NCI-H2227 treated with DMSO at 0.1 percent for 48 hours (cell line): ENCODE results near the gene TCF4.
"Not testable (repeated sequence)": the region's sequence is repeated elsewhere in the genome, so short reads cannot be mapped to it uniquely, and the experiment has no call there.

ENCODE experiments used
- DNase-seq: peaks from one replicate; lab custom pipeline; 2025; lab: John Stamatoyannopoulos, UW

The TCF4 gene

GRCh38 chr18:55475916-55476315 lies 112.1 kb downstream of the TCF4 start:
- no peak for DNase-seq

GRCh38 chr18:55475467-55475866 lies 112.5 kb downstream of the TCF4 start:
- DNase-seq, result no peak

GRCh38 chr18:55473560-55473959 lies 114.4 kb downstream of the TCF4 start:
- DNase-seq, result no peak

- no peak for DNase-seq
Observed at GRCh38 chr18:55473058-55473457, 114.9 kb downstream of the TCF4 start.

GRCh38 chr18:55470826-55471225 lies 117.2 kb downstream of the TCF4 start:
- no peak for DNase-seq

GRCh38 chr18:55469134-55469533 lies 118.9 kb downstream of the TCF4 start:
- not testable (repeated sequence) for DNase-seq

GRCh38 chr18:55466789-55467188 lies 121.2 kb downstream of the TCF4 start:
- DNase-seq, result no peak

- DNase-seq, result no peak
Observed at GRCh38 chr18:55465313-55465712, 122.7 kb downstream of the TCF4 start.

GRCh38 chr18:55464581-55464980 lies 123.4 kb downstream of the TCF4 start:
- DNase-seq, result no peak

GRCh38 chr18:55462652-55463051 lies 125.3 kb downstream of the TCF4 start:
- DNase-seq, result no peak

GRCh38 chr18:55461848-55462247 lies 126.1 kb downstream of the TCF4 start:
- no peak for DNase-seq

- peak; percentile 33 for DNase-seq
Observed at GRCh38 chr18:55458456-55459203, 129.4 kb downstream of the TCF4 start.

- no peak for DNase-seq
Observed at GRCh38 chr18:55457028-55457427, 131.0 kb downstream of the TCF4 start.

GRCh38 chr18:55455938-55456337 lies 132.1 kb downstream of the TCF4 start:
- DNase-seq, result no peak

GRCh38 chr18:55453186-55453585 lies 134.8 kb downstream of the TCF4 start:
- DNase-seq, result no peak

GRCh38 chr18:55452123-55452611 lies 135.8 kb downstream of the TCF4 start:
- DNase-seq, result no peak

GRCh38 chr18:55449412-55450140 lies 138.4 kb downstream of the TCF4 start:
- no peak for DNase-seq

- DNase-seq, result no peak
Observed at GRCh38 chr18:55448420-55448819, 139.6 kb downstream of the TCF4 start.

- DNase-seq, result no peak
Observed at GRCh38 chr18:55447672-55448018, 140.3 kb downstream of the TCF4 start.

- DNase-seq, result no peak
Observed at GRCh38 chr18:55446996-55447671, 140.9 kb downstream of the TCF4 start.

- no peak for DNase-seq
Observed at GRCh38 chr18:55444536-55444935, 143.5 kb downstream of the TCF4 start.

GRCh38 chr18:55443776-55444175 lies 144.2 kb downstream of the TCF4 start:
- DNase-seq, result no peak

GRCh38 chr18:55442561-55442960 lies 145.4 kb downstream of the TCF4 start:
- DNase-seq, result no peak
